ENCODE measurements around the gene PKN3. TPM values are rescaled to one million over a fixed set of nuclear protein-coding genes. Genes with fewer than 3 reads are reported as not detected.

The PKN3 gene
- total and polyA plus RNA-seq, 2 donors (not counting 1 experiment from before 2014, with no cell fraction given) = 1.4 to 3.7 TPM

- Histone ChIP-seq H3K4me1 (ENCODE audit: control insufficient read depth in 2 of 2, insufficient read depth in 2 of 2, low read length in 2 of 2) (no peaks in the 10 kb centered on the region), H3K27me3 (replicated peaks in 1 of 4; ENCODE audit: control extremely low read depth in 1 of 4, control insufficient read depth in 3 of 4, insufficient read depth in 4 of 4, low read length in 3 of 4) (no peaks in the 10 kb centered on the region), H3K27ac (ENCODE audit: low read length in 2 of 2) (no peak overlapping the region), H3K4me2 (replicated peaks; ENCODE audit: low read depth, low read length, poor library complexity, severe bottlenecking) (no peak overlapping the region), H3K9me3 (ENCODE audit: control extremely low read depth in 1 of 3, control insufficient read depth in 2 of 3, insufficient read depth in 1 of 3, low read length in 2 of 3) (no peaks in the 10 kb centered on the region), H3K36me3 (replicated peaks in 1 of 2; ENCODE audit: control extremely low read depth in 1 of 2, control insufficient read depth in 1 of 2, extremely low read depth in 1 of 2, insufficient read depth in 2 of 2, low read length in 1 of 2) (peaks cover 0 to 23% of the 10 kb centered on the region in 2 experiments), H3K4me3 (ENCODE audit: control extremely low read depth in 1 of 5, extremely low read depth in 1 of 5, insufficient read depth in 1 of 5, low read depth in 2 of 5, low read length in 4 of 5) (no peak overlapping the region), H4K20me1 (ENCODE audit: control insufficient read depth, insufficient read depth, low read length, poor library complexity, severe bottlenecking) (no peaks in the 10 kb centered on the region), H3K79me2 (ENCODE audit: control insufficient read depth, insufficient read depth, low read length) (no peaks in the 10 kb centered on the region), H2AFZ (ENCODE audit: insufficient read depth, low read depth, low read length, poor library complexity, severe bottlenecking) (no peak overlapping the region), H3K9ac (ENCODE audit: low read length) (no peak overlapping the region)
- DNase-seq (no peak), ATAC-seq (ENCODE audit: low read depth) (no peak)
- ChIA-PET POLR2A (no interaction called here), CTCF (no interaction called here)
- 81% methylated on average over 9 of the region's 9 CpGs for WGBS (ENCODE audit: insufficient coverage)
- Mint-ChIP-seq H3K9me3 (ENCODE audit: insufficient read depth) (no peaks in the 10 kb centered on the region), H3K4me1 (no peaks in the 10 kb centered on the region), H3K27ac (no peak overlapping the region), H3K4me3 (no peak overlapping the region), H3K27me3 (no peaks in the 10 kb centered on the region)
- intact Hi-C loops (cut with micrococcal nuclease) = no loop called here
- TF ChIP-seq CTCF (IDR thresholded peaks at IDR 0.05) = no peak
- no peak for TF ChIP-seq EZH2 (IDR thresholded peaks at IDR 0.05; ENCODE audit: borderline replicate concordance, insufficient read depth, low read depth, low read length, poor library complexity, severe bottlenecking)
Observed at GRCh38 chr9:128731691-128732090, 29.4 kb downstream of the PKN3 start.

- ATAC-seq (ENCODE audit: low read depth) = no peak
- peaks cover 4 to 28% of the 10 kb centered on the region in 2 experiments for H3K36me3 ChIP-seq (replicated peaks in 1 of 2; ENCODE audit: control extremely low read depth in 1 of 2, control insufficient read depth in 1 of 2, extremely low read depth in 1 of 2, insufficient read depth in 2 of 2, low read length in 1 of 2)
- intact Hi-C loops (cut with micrococcal nuclease) = no loop called here
- H3K4me1 Mint-ChIP-seq = no peaks in the 10 kb centered on the region
- CTCF ChIA-PET = interaction anchor here (0.6 to 1.2 kb wide), 5 partner anchors 50 to 196 kb away, joined by 3 to 5 read pairs (median 3); no protein-coding TSS in a partner anchor
- H3K4me3 ChIP-seq (ENCODE audit: control extremely low read depth in 1 of 5, extremely low read depth in 1 of 5, insufficient read depth in 1 of 5, low read depth in 2 of 5, low read length in 4 of 5) = no peak overlapping the region
- DNase-seq = no peak
- TF ChIP-seq CTCF (IDR thresholded peaks at IDR 0.05) (no peak), EZH2 (IDR thresholded peaks at IDR 0.05; ENCODE audit: borderline replicate concordance, insufficient read depth, low read depth, low read length, poor library complexity, severe bottlenecking) (no peak)
- no peak overlapping the region for H3K4me3 Mint-ChIP-seq
- H3K27me3 Mint-ChIP-seq = no peaks in the 10 kb centered on the region
- no peaks in the 10 kb centered on the region for H3K4me1 ChIP-seq (ENCODE audit: control insufficient read depth in 2 of 2, insufficient read depth in 2 of 2, low read length in 2 of 2)
- POLR2A ChIA-PET = no interaction called here
- H3K27ac ChIP-seq (ENCODE audit: low read length in 2 of 2) = no peak overlapping the region
- no peaks in the 10 kb centered on the region for H3K79me2 ChIP-seq (ENCODE audit: control insufficient read depth, insufficient read depth, low read length)
- no peak overlapping the region for H3K4me2 ChIP-seq (replicated peaks; ENCODE audit: low read depth, low read length, poor library complexity, severe bottlenecking)
- WGBS (ENCODE audit: insufficient coverage) = 94% methylated on average over 13 of the region's 13 CpGs
- no peak overlapping the region for H3K27ac Mint-ChIP-seq
- H4K20me1 ChIP-seq (ENCODE audit: control insufficient read depth, insufficient read depth, low read length, poor library complexity, severe bottlenecking) = no peaks in the 10 kb centered on the region
- no peaks in the 10 kb centered on the region for H3K9me3 Mint-ChIP-seq (ENCODE audit: insufficient read depth)
- H3K9ac ChIP-seq (ENCODE audit: low read length) = no peak overlapping the region
- H3K27me3 ChIP-seq (replicated peaks in 1 of 4; ENCODE audit: control extremely low read depth in 1 of 4, control insufficient read depth in 3 of 4, insufficient read depth in 4 of 4, low read length in 3 of 4) = no peaks in the 10 kb centered on the region
- no peaks in the 10 kb centered on the region for H3K9me3 ChIP-seq (ENCODE audit: control extremely low read depth in 1 of 3, control insufficient read depth in 2 of 3, insufficient read depth in 1 of 3, low read length in 2 of 3)
- no peak overlapping the region for H2AFZ ChIP-seq (ENCODE audit: insufficient read depth, low read depth, low read length, poor library complexity, severe bottlenecking)
Observed at GRCh38 chr9:128732576-128732975, 30.3 kb downstream of the PKN3 start.
